HG02970 (cell line): Measurements from ENCODE around the gene BNIP5.

ENCODE experiments used
- ATAC-seq: cut with Tn5 transposase; IDR thresholded peaks from one replicate; pipeline ENCODE4 v1.9.1; 2021; ENCODE audit warnings: mild to moderate bottlenecking, moderate library complexity, moderate number of reproducible peaks; ENCODE audit not compliant: unreplicated experiment, low FRiP score

Gene BNIP5

GRCh38 chr6:36272234-36272633 lies 64.5 kb downstream of the BNIP5 start:
- no peak for ATAC-seq

GRCh38 chr6:36269834-36270705 lies 66.6 kb downstream of the BNIP5 start, which contains the start of gene PNPLA1:
Gene PNPLA1, plus strand, starts transcription at chr6:36270060. Its CDS starts 400 bp downstream, at chr6:36270460.
- ATAC-seq: no peak

GRCh38 chr6:36268478-36269275 lies 68.0 kb downstream of the BNIP5 start:
- no peak for ATAC-seq

GRCh38 chr6:36267731-36268477 lies 68.8 kb downstream of the BNIP5 start:
- no peak for ATAC-seq

GRCh38 chr6:36266913-36267644 lies 69.6 kb downstream of the BNIP5 start:
- ATAC-seq: no peak
